Sigmoid colon (tissue), 7 donors: Measurements from ENCODE around the gene OIP5. TPM values are rescaled to one million over a fixed set of nuclear protein-coding genes. Genes with fewer than 3 reads are reported as not detected.
"Not testable (repeated sequence)": the region's sequence is repeated elsewhere in the genome, so short reads cannot be mapped to it uniquely, and the experiment has no call there.

Source experiments
- DNase-seq: peaks from one replicate; pipeline ENCODE4 v3.0.0-alpha.2; 2019
- H3K27ac ChIP-seq, 4 donors: fragments of 200-600 bp; sonication (generic); one replicate each; pipeline ENCODE4 v1.5.1; 2016 to 2019; ENCODE audit warnings: mild to moderate bottlenecking in 1 of 4
- H3K27me3 ChIP-seq, 3 donors: fragments of 200-600 bp; sonication (generic); one replicate each; pipeline ENCODE4 v1.5.1; 2019; ENCODE audit warnings: mild to moderate bottlenecking in 1 of 3
- H3K36me3 ChIP-seq, 4 donors: fragments of 200-600 bp; sonication (generic); one replicate each; pipeline ENCODE4 v1.5.1; 2016 to 2019
- H3K4me1 ChIP-seq, 4 donors: fragments of 200-600 bp; sonication (generic); one replicate each; pipeline ENCODE4 v1.5.1; 2017 to 2019
- H3K4me3 ChIP-seq, 4 donors: fragments of 200-600 bp; sonication (generic); one replicate each; pipeline ENCODE4 v1.5.1; 2017 to 2019; ENCODE audit warnings: mild to moderate bottlenecking in 2 of 4, moderate library complexity in 1 of 4
- H3K9me3 ChIP-seq, 4 donors: fragments of 200-600 bp in 3 of 4; sonication (generic) in 3 of 4; one replicate each; pipeline versions ENCODE4 v1.5.1 to v1.6.1; 2013 to 2019
- CTCF ChIP-seq, 4 experiments: fragments of 450-650 bp in 3 of 4; fragments of 200-600 bp in 1 of 4; IDR thresholded peaks; one replicate each; pipeline ENCODE4 v1.5.1; 2016 to 2019; ENCODE audit warnings: antibody characterized with exemption in 4 of 4, mild to moderate bottlenecking in 3 of 4, moderate library complexity in 2 of 4
- EP300 ChIP-seq, 4 donors: sonication (generic); formaldehyde crosslinking; IDR thresholded peaks; one replicate each; pipeline ENCODE4 v1.6.1; 2017; ENCODE audit warnings: antibody characterized with exemption in 4 of 4
- POLR2A ChIP-seq, 2 donors: fragments of 450-650 bp; IDR thresholded peaks; one replicate each; pipeline ENCODE4 v1.6.1; 2016; ENCODE audit warnings: antibody characterized with exemption in 2 of 2, mild to moderate bottlenecking in 2 of 2, moderate library complexity in 2 of 2
- POLR2AphosphoS5 ChIP-seq, 4 donors: sonication (generic); formaldehyde crosslinking; IDR thresholded peaks; one replicate each; pipeline ENCODE4 v1.6.1; 2017; ENCODE audit warnings: antibody characterized with exemption in 4 of 4
- WGBS, 2 donors: extraction: QIAGEN DNeasy Blood & Tissue Kit; methylation state at CpG; one replicate each; pipeline ENCODE4 v1.1.7; 2013; 5-methylcytosine and 5-hydroxymethylcytosine counted together
- intact Hi-C: fragments of 100-400 bp; cut with DNase I; formaldehyde crosslinking; loops from one replicate; pipeline ENCODE4 v1.15.1; 2023
- polyA plus RNA-seq, 3 donors: library from polyadenylated mRNA; stranded (reverse); fragments of 200-250 nt; gene quantifications; one replicate each; pipeline ENCODE4 v1.2.3, GENCODE V29; 2013
- total RNA-seq, 4 donors: library from RNA; depleted of rRNA; stranded (reverse); fragments of >200 nt; gene quantifications; one replicate each; pipeline ENCODE4 v1.1.0, GENCODE V29; 2016
- donor health status: healthy with polysubstance abuse.
- donor health status: Bipolar disorder and iron deficiency.
- donor health status: healthy.

The OIP5 gene
- total and polyA plus RNA-seq, 7 donors: 0.71 to 10.8 (median 1.8) TPM; not detected in 2

GRCh38 chr15:41333026-41333562, 703 bp upstream of the OIP5 start:
- TF ChIP-seq CTCF (IDR thresholded peaks at IDR 0.05): no peak
- TF ChIP-seq POLR2AphosphoS5 (IDR thresholded peaks at IDR 0.05): no peak
- no peak for TF ChIP-seq EP300 (IDR thresholded peaks at IDR 0.05)
- TF ChIP-seq POLR2A (IDR thresholded peaks at IDR 0.05): no peak
- no peaks in the 10 kb centered on the region for H3K27me3 ChIP-seq
- peak overlapping the region; percentile 59 to 77 (median 74) for H3K27ac ChIP-seq
- no peaks in the 10 kb centered on the region for H3K36me3 ChIP-seq
- peaks cover 0 to 17% (median 14%) of the 10 kb centered on the region in 4 donors for H3K4me1 ChIP-seq
- intact Hi-C loops: loop anchor here (2.0 to 10.0 kb wide), 4 partner anchors 51 to 431 kb away; partner anchors contain the start of gene RTF1
- H3K4me3 ChIP-seq: peak overlapping the region; percentile 71 to 93 (median 74)
- 0 to 1% methylated on average over 26 of the region's 26 CpGs for WGBS, 2 donors
- no peak for DNase-seq
- no peaks in the 10 kb centered on the region for H3K9me3 ChIP-seq

GRCh38 chr15:41331833-41332193, 578 bp downstream of the OIP5 start:
- intact Hi-C loops: loop anchor here (2.0 to 10.0 kb wide), 4 partner anchors 50 to 430 kb away; partner anchors contain the start of gene RTF1
- WGBS, 2 donors: 1 to 2% methylated on average over 14 of the region's 14 CpGs

GRCh38 chr15:41331281-41331680, 1.1 kb downstream of the OIP5 start:
- Histone ChIP-seq H3K4me1 (peaks cover 0 to 17% (median 14%) of the 10 kb centered on the region in 4 donors), H3K27me3 (no peaks in the 10 kb centered on the region), H3K4me3 (peak overlapping the region in 1 of 4 donors; percentile 73), H3K36me3 (no peaks in the 10 kb centered on the region), H3K9me3 (no peaks in the 10 kb centered on the region), H3K27ac (no peak overlapping the region)
- intact Hi-C loops: loop anchor here (5.0 to 10.0 kb wide), 3 partner anchors 49 to 429 kb away; partner anchors contain the start of gene RTF1
- no peak for TF ChIP-seq POLR2AphosphoS5 (IDR thresholded peaks at IDR 0.05)
- TF ChIP-seq POLR2A (IDR thresholded peaks at IDR 0.05): no peak
- DNase-seq: no peak
- 59 to 78% methylated on average over 6 of the region's 6 CpGs for WGBS, 2 donors

More at GRCh38 chr15:41331833-41332193, 578 bp downstream of the OIP5 start:
- Histone ChIP-seq H3K4me1 (peaks cover 0 to 17% (median 14%) of the 10 kb centered on the region in 4 donors), H3K27me3 (no peaks in the 10 kb centered on the region), H3K36me3 (no peaks in the 10 kb centered on the region), H3K27ac (peak overlapping the region; percentile 59 to 77 (median 74)), H3K9me3 (no peaks in the 10 kb centered on the region), H3K4me3 (peak overlapping the region; percentile 71 to 93 (median 74))
- TF ChIP-seq EP300 (IDR thresholded peaks at IDR 0.05) (no peak), CTCF (IDR thresholded peaks at IDR 0.05) (no peak), POLR2A (IDR thresholded peaks at IDR 0.05) (no peak), POLR2AphosphoS5 (IDR thresholded peaks at IDR 0.05) (no peak)
- no peak for DNase-seq

- Histone ChIP-seq H3K27me3 (no peaks in the 10 kb centered on the region), H3K4me1 (no peaks in the 10 kb centered on the region), H3K4me3 (no peak overlapping the region), H3K27ac (no peak overlapping the region), H3K36me3 (no peaks in the 10 kb centered on the region), H3K9me3 (no peaks in the 10 kb centered on the region)
- 89 to 97% methylated on average over 1 of the region's 1 CpG for whole genome bisulfite sequencing, 2 donors
- intact Hi-C loops: no loop called here
- TF ChIP-seq POLR2AphosphoS5 (IDR thresholded peaks at IDR 0.05): no peak
- TF ChIP-seq CTCF (IDR thresholded peaks at IDR 0.05): no peak
- TF ChIP-seq POLR2A (IDR thresholded peaks at IDR 0.05): no peak
- TF ChIP-seq EP300 (IDR thresholded peaks at IDR 0.05): no peak
- DNase-seq: no peak
These were observed 8.8 kb downstream of the OIP5 start for GRCh38 chr15:41323611-41324010.

- H3K9me3 ChIP-seq, H3K36me3 ChIP-seq: not testable (repeated sequence)
- 97 to 98% methylated on average over 38 to 39 of the region's 39 CpGs for WGBS, 2 donors
These were observed 11.5 kb downstream of the OIP5 start for GRCh38 chr15:41320805-41321330.

More at GRCh38 chr15:41320805-41321330, 11.5 kb downstream of the OIP5 start:
- H3K27ac ChIP-seq, DNase-seq, intact Hi-C loops, H3K27me3 ChIP-seq, H3K4me3 ChIP-seq, H3K4me1 ChIP-seq: not testable (repeated sequence)
